HG03432 (cell line): ENCODE results near the gene CLIP2.
"Not testable (repeated sequence)": the region's sequence is repeated elsewhere in the genome, so short reads cannot be mapped to it uniquely, and the experiment has no call there.

ENCODE experiments used
- ATAC-seq: cut with Tn5 transposase; IDR thresholded peaks from one replicate; pipeline ENCODE4 v1.9.1; 2021; ENCODE audit warnings: mild to moderate bottlenecking, moderate library complexity; ENCODE audit not compliant: unreplicated experiment

CLIP2 gene

GRCh38 chr7:74294191-74294998 is 5.2 kb downstream of the CLIP2 start:
- no peak for ATAC-seq

- ATAC-seq = no peak
These were observed 8.5 kb downstream of the CLIP2 start for GRCh38 chr7:74297516-74298233.

DNA sequence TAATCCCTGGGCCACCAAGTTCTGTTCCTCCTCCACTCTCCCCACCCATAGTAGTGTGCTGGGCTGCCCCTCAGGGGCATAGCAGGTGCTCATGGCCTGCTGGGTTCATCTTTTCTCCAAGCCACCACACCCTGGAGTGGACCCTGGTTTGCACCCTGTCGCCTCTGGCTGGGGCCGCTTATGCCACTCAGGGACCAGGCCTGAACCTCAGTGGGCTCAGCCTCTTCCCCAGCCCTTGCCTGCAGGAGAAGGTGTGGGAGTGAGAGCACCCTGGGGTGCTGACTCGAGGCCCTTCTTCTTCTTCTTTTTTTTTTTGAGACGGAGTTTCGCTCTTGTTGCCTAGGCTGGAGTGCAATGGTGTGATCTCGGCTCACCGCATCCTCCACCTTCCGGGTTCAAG is 10.2 kb downstream of the CLIP2 start:
- ATAC-seq = no peak

GRCh38 chr7:74300926-74301325 is 11.7 kb downstream of the CLIP2 start:
- no peak for ATAC-seq

DNA sequence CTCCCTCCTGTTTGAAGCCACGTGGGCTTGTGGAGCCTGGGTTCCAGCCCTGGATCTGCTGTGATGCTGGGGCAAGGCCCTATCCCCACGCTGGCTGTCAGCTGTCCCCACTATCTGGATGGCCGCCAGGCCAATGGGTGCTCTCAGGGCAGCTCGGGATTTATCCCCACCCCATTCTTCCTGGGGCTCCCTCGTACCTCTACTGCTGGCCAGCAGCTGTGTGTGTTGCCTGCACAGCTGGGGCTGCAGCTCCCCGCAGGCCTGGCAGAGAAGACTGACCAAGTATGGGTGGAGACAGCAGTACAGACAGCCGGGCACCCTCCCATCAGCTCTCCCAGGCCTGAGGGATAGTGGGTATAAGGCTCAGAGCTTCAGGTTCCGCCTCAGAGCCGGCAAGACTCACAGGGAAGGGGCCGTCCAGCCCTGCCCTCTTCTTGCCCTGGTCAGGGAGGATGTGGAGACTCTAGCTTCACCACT is 13.6 kb downstream of the CLIP2 start:
- ATAC-seq = no peak

GRCh38 chr7:74304550-74304949 is 15.3 kb downstream of the CLIP2 start:
- ATAC-seq = no peak

GRCh38 chr7:74306004-74306729 is 17.0 kb downstream of the CLIP2 start:
- ATAC-seq = peak; percentile 20

- peak; percentile 48 for ATAC-seq
These were observed 17.7 kb downstream of the CLIP2 start for GRCh38 chr7:74306730-74307469.

- no peak for ATAC-seq
These were observed 18.7 kb downstream of the CLIP2 start for GRCh38 chr7:74307738-74308505.

GRCh38 chr7:74309181-74309580 is 20.0 kb downstream of the CLIP2 start:
- ATAC-seq = no peak

- ATAC-seq = no peak
These were observed 22.1 kb downstream of the CLIP2 start for GRCh38 chr7:74311305-74311744.

DNA sequence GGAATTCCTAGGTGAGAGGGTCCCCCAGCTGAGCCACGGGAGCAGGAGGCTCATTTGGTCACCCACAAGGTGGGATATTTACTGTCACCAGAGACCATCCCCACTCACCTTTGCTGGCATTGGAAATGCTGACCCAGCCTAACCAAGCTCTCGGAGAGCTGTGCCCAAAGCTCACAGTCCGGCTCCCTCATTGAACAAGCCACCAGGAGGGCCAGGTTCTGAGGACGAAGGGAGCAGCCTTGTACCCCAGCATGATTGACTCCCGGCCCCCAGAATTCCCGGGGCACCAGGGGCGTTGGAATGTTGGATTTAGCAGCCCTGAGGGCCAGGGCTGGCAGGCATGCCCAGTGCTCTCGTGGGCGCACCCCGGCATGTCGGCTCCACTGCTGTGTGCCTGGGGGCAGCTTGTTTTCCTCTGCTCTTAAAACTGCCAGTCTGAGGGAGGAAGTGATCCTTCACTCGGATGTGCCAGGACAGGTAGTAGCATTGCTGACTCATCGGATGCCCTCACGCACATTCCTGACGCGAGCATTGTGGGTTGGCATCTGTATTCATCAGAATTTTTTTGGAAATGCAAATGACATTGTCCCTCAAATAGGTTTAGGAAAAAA is 23.3 kb downstream of the CLIP2 start:
- no peak for ATAC-seq

- not testable (repeated sequence) for ATAC-seq
These were observed 26.7 kb downstream of the CLIP2 start for GRCh38 chr7:74315891-74316290.

- ATAC-seq = no peak
These were observed 28.1 kb downstream of the CLIP2 start for GRCh38 chr7:74317146-74317782.

DNA sequence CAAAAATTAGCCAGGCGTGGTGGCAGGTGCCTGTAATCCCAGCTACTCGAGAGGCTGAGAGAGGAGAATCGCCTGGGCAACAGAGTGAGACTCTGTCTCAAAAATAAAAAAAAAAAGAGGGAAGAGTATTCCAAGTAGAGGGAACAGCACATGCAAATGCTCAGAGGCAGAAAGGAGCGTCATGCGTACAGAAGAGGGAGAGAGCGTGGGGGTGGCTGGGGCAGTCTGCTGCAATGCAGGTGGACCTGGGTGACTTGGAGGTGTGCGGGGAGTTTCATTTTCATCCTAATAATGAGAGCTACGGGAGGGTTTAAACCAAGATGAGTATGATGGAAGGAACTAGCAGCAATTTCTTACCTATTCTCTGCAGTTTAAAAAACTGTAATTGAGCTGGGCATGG is 28.8 kb downstream of the CLIP2 start:
- no peak for ATAC-seq

GRCh38 chr7:74320645-74321221 is 31.5 kb downstream of the CLIP2 start:
- no peak for ATAC-seq

- not testable (repeated sequence) for ATAC-seq
These were observed 33.7 kb downstream of the CLIP2 start for GRCh38 chr7:74322892-74323291.

- no peak for ATAC-seq
These were observed 35.5 kb downstream of the CLIP2 start for GRCh38 chr7:74324531-74325209.
